ENCODE measurements around the gene HSH2D.
"Not testable (repeated sequence)": the region's sequence is repeated elsewhere in the genome, so short reads cannot be mapped to it uniquely, and the experiment has no call there.

The HSH2D gene

DNA sequence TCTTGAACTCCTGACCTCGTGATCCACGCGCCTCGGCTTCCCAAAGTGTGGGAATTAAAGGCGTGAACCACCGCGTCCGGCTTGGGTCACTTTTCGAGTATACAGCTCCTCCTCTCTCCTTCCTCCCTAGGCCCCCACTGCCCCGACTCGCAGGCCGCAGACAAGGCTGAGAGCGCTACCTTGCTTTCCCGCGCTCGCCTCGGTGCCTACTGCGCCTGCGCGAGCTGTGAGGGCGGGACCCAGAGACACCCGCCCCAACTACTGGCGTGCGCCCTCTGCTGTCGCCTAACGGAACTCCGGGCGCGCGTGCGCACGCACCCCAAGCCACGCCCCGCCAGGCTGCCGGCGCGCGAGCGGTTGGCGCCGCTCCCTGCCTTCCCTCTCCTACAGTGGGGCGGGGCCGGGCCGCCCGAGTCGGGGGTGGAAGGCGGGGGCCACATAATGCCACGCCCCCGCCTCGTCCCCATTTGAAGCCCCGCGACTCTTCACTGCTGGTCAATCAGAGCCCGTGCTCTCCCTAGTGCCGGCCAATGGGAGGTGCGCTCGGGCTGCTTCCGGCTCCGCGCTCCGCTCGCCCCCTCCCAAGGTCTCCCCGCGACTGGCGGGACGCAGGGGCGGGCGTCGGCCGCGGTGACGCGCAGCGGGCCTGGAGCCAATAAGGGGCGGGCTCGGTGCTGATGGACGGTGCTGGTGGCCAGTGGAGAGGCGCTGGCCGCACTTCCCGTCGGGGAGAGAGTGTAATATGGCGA lies 32.2 kb upstream of the HSH2D start, which contains the start of gene RAB8A:
Gene RAB8A (plus strand): TSS at position 730 of the 749 bp plus-strand sequence. CDS start 13 bp downstream, at position 743.
- peak within 1 kb of the TSS; percentile 88; the same call in 1 of the 2 replicates for H3K27ac ChIP-seq (ENCODE audit: low read depth, low read length)
- H3K9ac ChIP-seq (ENCODE audit: low read length): peak within 1 kb of the TSS; percentile 79
- peaks cover 23% of the 10 kb centered on the region for H3K36me3 ChIP-seq (ENCODE audit: control insufficient read depth, insufficient read depth, low read length)
- peaks cover 13% of the 10 kb centered on the region for H3K4me1 ChIP-seq (ENCODE audit: control insufficient read depth, insufficient read depth, low read length)
- peak within 1 kb of the TSS; percentile 77 for H3K4me3 ChIP-seq (ENCODE audit: low read depth, low read length)
- no peaks in the 10 kb centered on the region for H3K9me3 ChIP-seq (ENCODE audit: control insufficient read depth, insufficient read depth, low read depth, low read length)
- H3K27me3 ChIP-seq (ENCODE audit: control insufficient read depth, insufficient read depth, low read length): no peaks in the 10 kb centered on the region

GRCh38 chr19:16111909-16112752 lies 31.4 kb upstream of the HSH2D start:
- Histone ChIP-seq H3K4me3 (ENCODE audit: low read depth, low read length) (peak overlapping the region; percentile 77), H3K27me3 (ENCODE audit: control insufficient read depth, insufficient read depth, low read length) (no peaks in the 10 kb centered on the region), H3K27ac (ENCODE audit: low read depth, low read length) (peak overlapping the region; percentile 88; the same call in 1 of the 2 replicates), H3K36me3 (ENCODE audit: control insufficient read depth, insufficient read depth, low read length) (peaks cover 24% of the 10 kb centered on the region), H3K9ac (ENCODE audit: low read length) (peak overlapping the region; percentile 79), H3K9me3 (ENCODE audit: control insufficient read depth, insufficient read depth, low read depth, low read length) (no peaks in the 10 kb centered on the region), H3K4me1 (ENCODE audit: control insufficient read depth, insufficient read depth, low read length) (peaks cover 10% of the 10 kb centered on the region)

- Histone ChIP-seq H3K27ac (ENCODE audit: low read depth, low read length) (no peak overlapping the region), H3K27me3 (ENCODE audit: control insufficient read depth, insufficient read depth, low read length) (no peaks in the 10 kb centered on the region), H3K36me3 (ENCODE audit: control insufficient read depth, insufficient read depth, low read length) (peaks cover 27% of the 10 kb centered on the region), H3K4me1 (ENCODE audit: control insufficient read depth, insufficient read depth, low read length) (peaks cover 8% of the 10 kb centered on the region), H3K9ac (ENCODE audit: low read length) (peak overlapping the region; percentile 79), H3K9me3 (ENCODE audit: control insufficient read depth, insufficient read depth, low read depth, low read length) (no peaks in the 10 kb centered on the region), H3K4me3 (ENCODE audit: low read depth, low read length) (peak overlapping the region; percentile 77)
These were observed 30.7 kb upstream of the HSH2D start for GRCh38 chr19:16112778-16113177.

GRCh38 chr19:16113727-16114126 lies 29.8 kb upstream of the HSH2D start:
- no peak overlapping the region for H3K9ac ChIP-seq (ENCODE audit: low read length)
- H3K9me3 ChIP-seq (ENCODE audit: control insufficient read depth, insufficient read depth, low read depth, low read length): no peaks in the 10 kb centered on the region
- H3K4me3 ChIP-seq (ENCODE audit: low read depth, low read length): no peak overlapping the region
- H3K36me3 ChIP-seq (ENCODE audit: control insufficient read depth, insufficient read depth, low read length): peaks cover 35% of the 10 kb centered on the region
- no peak overlapping the region for H3K27ac ChIP-seq (ENCODE audit: low read depth, low read length)
- no peaks in the 10 kb centered on the region for H3K27me3 ChIP-seq (ENCODE audit: control insufficient read depth, insufficient read depth, low read length)
- H3K4me1 ChIP-seq (ENCODE audit: control insufficient read depth, insufficient read depth, low read length): peaks cover 8% of the 10 kb centered on the region

DNA sequence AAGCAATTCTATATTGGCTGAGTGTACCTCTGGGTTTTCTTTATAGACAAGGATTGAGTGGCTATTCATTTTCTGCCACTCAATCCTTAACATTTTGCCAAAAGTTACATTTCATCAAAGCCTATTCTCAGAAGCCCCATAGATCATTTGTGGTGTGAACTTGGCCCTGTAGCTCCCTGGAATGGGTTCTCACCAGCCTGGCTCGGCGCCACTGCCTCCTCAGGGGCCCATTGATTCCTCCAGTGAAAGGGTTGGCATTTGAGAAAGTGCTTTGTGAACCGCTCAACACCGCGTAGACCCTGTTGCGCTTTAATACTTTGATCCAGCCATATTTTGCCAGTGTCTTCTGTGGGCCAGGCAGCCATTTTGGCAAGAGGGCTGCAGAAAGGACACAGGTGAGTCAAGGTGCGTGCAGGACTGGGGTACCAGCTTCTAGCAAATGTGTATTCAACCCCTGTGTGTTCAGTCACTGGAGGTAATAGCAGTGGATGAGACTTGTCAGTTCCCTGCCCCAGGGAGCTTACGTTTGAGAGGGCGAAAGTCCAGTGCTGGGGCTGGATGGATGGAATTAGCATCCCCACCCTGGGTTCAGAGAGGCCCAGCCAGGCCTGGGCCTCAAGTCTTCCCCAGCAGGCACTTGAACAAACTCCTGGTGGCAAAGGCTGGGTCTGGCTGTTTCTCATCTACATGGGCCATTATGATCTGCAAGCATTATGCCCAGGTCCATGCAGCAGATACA lies 28.0 kb upstream of the HSH2D start:
- Histone ChIP-seq H3K36me3 (ENCODE audit: control insufficient read depth, insufficient read depth, low read length) (peaks cover 51% of the 10 kb centered on the region), H3K4me1 (ENCODE audit: control insufficient read depth, insufficient read depth, low read length) (peaks cover 8% of the 10 kb centered on the region), H3K4me3 (ENCODE audit: low read depth, low read length) (no peak overlapping the region), H3K9me3 (ENCODE audit: control insufficient read depth, insufficient read depth, low read depth, low read length) (no peaks in the 10 kb centered on the region), H3K27me3 (ENCODE audit: control insufficient read depth, insufficient read depth, low read length) (no peaks in the 10 kb centered on the region), H3K27ac (ENCODE audit: low read depth, low read length) (no peak overlapping the region), H3K9ac (ENCODE audit: low read length) (peak overlapping the region; percentile 19)

GRCh38 chr19:16116067-16116466 lies 27.4 kb upstream of the HSH2D start:
- H3K36me3 ChIP-seq (ENCODE audit: control insufficient read depth, insufficient read depth, low read length): peaks cover 55% of the 10 kb centered on the region
- no peak overlapping the region for H3K4me3 ChIP-seq (ENCODE audit: low read depth, low read length)
- no peaks in the 10 kb centered on the region for H3K27me3 ChIP-seq (ENCODE audit: control insufficient read depth, insufficient read depth, low read length)
- H3K4me1 ChIP-seq (ENCODE audit: control insufficient read depth, insufficient read depth, low read length): peaks cover 8% of the 10 kb centered on the region
- H3K27ac ChIP-seq (ENCODE audit: low read depth, low read length): no peak overlapping the region
- H3K9ac ChIP-seq (ENCODE audit: low read length): no peak overlapping the region
- H3K9me3 ChIP-seq (ENCODE audit: control insufficient read depth, insufficient read depth, low read depth, low read length): no peaks in the 10 kb centered on the region

GRCh38 chr19:16117594-16118033 lies 25.9 kb upstream of the HSH2D start:
- Histone ChIP-seq H3K4me1 (ENCODE audit: control insufficient read depth, insufficient read depth, low read length) (peaks cover 4% of the 10 kb centered on the region; the same call in 1 of the 2 replicates), H3K4me3 (ENCODE audit: low read depth, low read length) (no peak overlapping the region), H3K9me3 (ENCODE audit: control insufficient read depth, insufficient read depth, low read depth, low read length) (no peaks in the 10 kb centered on the region), H3K9ac (ENCODE audit: low read length) (no peak overlapping the region), H3K27me3 (ENCODE audit: control insufficient read depth, insufficient read depth, low read length) (no peaks in the 10 kb centered on the region), H3K36me3 (ENCODE audit: control insufficient read depth, insufficient read depth, low read length) (peaks cover 70% of the 10 kb centered on the region), H3K27ac (ENCODE audit: low read depth, low read length) (no peak overlapping the region)

DNA sequence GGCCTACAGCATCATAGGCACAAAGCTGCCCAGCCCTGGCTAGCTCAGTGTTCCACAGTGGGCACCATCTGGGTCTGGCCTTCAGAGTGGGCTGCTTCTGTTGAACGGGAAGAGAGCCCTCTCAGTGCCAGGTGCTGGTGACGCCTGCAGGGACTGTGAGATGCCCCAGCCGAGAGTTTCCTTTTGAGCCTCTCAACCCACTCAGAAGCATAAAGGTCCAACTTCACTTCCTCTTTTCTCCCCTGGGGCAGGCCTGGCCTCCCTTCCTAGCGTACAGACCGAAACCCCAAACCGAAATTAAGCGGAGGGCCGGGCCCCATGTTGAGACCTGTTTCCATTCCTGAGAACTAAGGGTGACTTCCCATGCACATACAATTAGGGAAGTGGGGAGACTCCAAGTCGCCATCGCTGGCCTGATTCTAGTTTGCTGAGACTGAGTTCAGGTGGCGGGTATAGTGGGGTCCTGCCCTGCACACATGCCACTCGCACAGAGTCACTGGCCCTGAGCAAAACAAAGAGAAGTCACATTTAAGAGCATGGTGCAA lies 24.9 kb upstream of the HSH2D start:
- Histone ChIP-seq H3K36me3 (ENCODE audit: control insufficient read depth, insufficient read depth, low read length) (peaks cover 74% of the 10 kb centered on the region), H3K9me3 (ENCODE audit: control insufficient read depth, insufficient read depth, low read depth, low read length) (no peaks in the 10 kb centered on the region), H3K4me1 (ENCODE audit: control insufficient read depth, insufficient read depth, low read length) (no peaks in the 10 kb centered on the region)

DNA sequence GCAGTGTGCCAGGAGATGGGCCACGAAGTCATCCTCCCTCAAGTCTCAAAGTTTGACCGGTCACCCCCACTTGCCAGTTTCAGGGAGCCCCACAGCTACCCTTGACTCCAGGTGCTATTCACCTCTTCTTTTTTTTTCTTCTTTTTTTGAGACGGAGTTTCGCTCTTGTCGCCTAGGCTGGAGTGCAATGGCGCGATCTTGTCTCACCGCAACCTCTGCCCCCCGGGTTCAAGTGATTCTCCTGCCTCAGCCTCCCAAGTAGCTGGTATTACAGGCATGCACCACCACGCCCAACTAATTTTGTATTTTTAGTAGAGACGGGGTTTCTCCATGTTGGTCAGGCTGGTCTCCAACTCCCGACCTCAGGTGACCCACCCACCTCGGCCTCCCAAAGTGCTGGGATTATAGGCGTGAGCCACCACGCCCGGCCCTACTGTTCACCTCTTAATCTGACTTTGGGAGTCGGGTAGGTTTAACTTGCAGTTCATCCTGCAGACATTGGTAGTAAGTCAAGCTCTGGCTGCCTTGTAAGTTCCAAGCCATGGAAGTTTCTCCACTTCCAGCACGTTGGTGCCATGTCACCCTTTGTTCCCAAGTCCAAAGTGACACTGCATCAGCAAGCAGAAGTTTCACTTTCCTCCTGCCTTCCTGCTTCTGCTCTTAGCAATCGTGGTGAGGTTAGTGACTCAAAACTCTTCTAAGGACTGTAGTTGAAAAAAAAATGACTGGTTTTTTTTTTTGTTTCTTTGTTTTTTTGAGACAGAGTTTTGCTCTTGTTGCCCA lies 24.2 kb upstream of the HSH2D start:
- not testable (repeated sequence) for H3K27ac ChIP-seq (ENCODE audit: low read depth, low read length); H3K4me1 ChIP-seq (ENCODE audit: control insufficient read depth, insufficient read depth, low read length); H3K9ac ChIP-seq (ENCODE audit: low read length); H3K9me3 ChIP-seq (ENCODE audit: control insufficient read depth, insufficient read depth, low read depth, low read length); H3K4me3 ChIP-seq (ENCODE audit: low read depth, low read length); H3K27me3 ChIP-seq (ENCODE audit: control insufficient read depth, insufficient read depth, low read length)
- peaks cover 77% of the 10 kb centered on the region for H3K36me3 ChIP-seq (ENCODE audit: control insufficient read depth, insufficient read depth, low read length)

More for the DNA sequence above, 24.9 kb upstream of the HSH2D start:
- Histone ChIP-seq H3K9ac (ENCODE audit: low read length) (no peak overlapping the region), H3K27me3 (ENCODE audit: control insufficient read depth, insufficient read depth, low read length) (no peaks in the 10 kb centered on the region), H3K4me3 (ENCODE audit: low read depth, low read length) (no peak overlapping the region), H3K27ac (ENCODE audit: low read depth, low read length) (no peak overlapping the region)

GRCh38 chr19:16121141-16121540 lies 22.3 kb upstream of the HSH2D start:
- no peak overlapping the region for H3K27ac ChIP-seq (ENCODE audit: low read depth, low read length)
- H3K9me3 ChIP-seq (ENCODE audit: control insufficient read depth, insufficient read depth, low read depth, low read length): no peaks in the 10 kb centered on the region
- H3K9ac ChIP-seq (ENCODE audit: low read length): no peak overlapping the region
- no peaks in the 10 kb centered on the region for H3K27me3 ChIP-seq (ENCODE audit: control insufficient read depth, insufficient read depth, low read length)
- H3K4me1 ChIP-seq (ENCODE audit: control insufficient read depth, insufficient read depth, low read length): no peaks in the 10 kb centered on the region
- no peak overlapping the region for H3K4me3 ChIP-seq (ENCODE audit: low read depth, low read length)
- peaks cover 84% of the 10 kb centered on the region for H3K36me3 ChIP-seq (ENCODE audit: control insufficient read depth, insufficient read depth, low read length)
